GM12878 (cell line): ENCODE measurements around the gene MYCBPAP. TPM values are rescaled to one million over a fixed set of nuclear protein-coding genes. Genes with fewer than 3 reads are reported as not detected.

Experiments used
- ATAC-seq: fragments of 200-7000 bp; cut with Tn5 transposase; 3 replicates; pipeline ENCODE4 v1.9.1; 2020; ENCODE audit warnings: mild to moderate bottlenecking, moderate library complexity
- BruUV-seq: library from RNA; stranded (reverse); fragments of 400-500 nt; replicated peaks from 2 replicates; lab custom pipeline; 2021; lab: Mats Ljungman, UMichigan
- CTCF ChIA-PET: fragments of 300-600 bp; sonication (Branson Sonifier 250); formaldehyde crosslinking; extraction: SDS; loops from one replicate; lab custom pipeline; 2021; ENCODE audit warnings: inconsistent platforms; lab: Yijun Ruan, JAX
- POLR2A ChIA-PET: fragments of 350-600 bp; formaldehyde crosslinking; extraction: SDS; loops from one replicate; lab custom pipeline; 2021; ENCODE audit warnings: inconsistent platforms; lab: Charles Lee
- RAD21 ChIA-PET: fragments of 300-600 bp; sonication (Branson Sonifier 250); formaldehyde crosslinking; loops from one replicate; lab custom pipeline; 2023; ENCODE audit warnings: antibody characterized with exemption; ENCODE audit not compliant: unreplicated experiment; lab: Charles Lee
- SMC1A ChIA-PET: fragments of 300-600 bp; sonication (Branson Sonifier 250); formaldehyde crosslinking; loops from one replicate; lab custom pipeline; 2023; ENCODE audit not compliant: unreplicated experiment, uncharacterized antibody; lab: Charles Lee
- DNase-seq: peaks from one replicate; pipeline ENCODE4 v3.0.0-alpha.2; 2011; ENCODE audit warnings: low read depth, low spot score
- FAIRE-seq: peaks from 3 replicates; lab custom pipeline; 2011; peaks lifted over from hg19 to GRCh38; lab: Jason Lieb, UNC
- H2AFZ ChIP-seq: 2 replicates; pipeline ENCODE4 v1.6.0; 2011; ENCODE audit warnings: low read depth, low read length, control low read depth; ENCODE audit not compliant: control insufficient read depth
- H3K27ac ChIP-seq: 2 replicates; pipeline ENCODE4 v1.5.1; 2011; ENCODE audit warnings: control low read depth; ENCODE audit not compliant: control insufficient read depth, insufficient read depth
- H3K27me3 ChIP-seq, 2 experiments: replicated peaks in 1 of 2; 2 replicates each; pipeline versions ENCODE4 v1.6.0 to v1.6.1; 2011; ENCODE audit warnings: low read length in 1 of 2; ENCODE audit not compliant: control insufficient read depth in 2 of 2, insufficient read depth in 2 of 2
- H3K36me3 ChIP-seq, 2 experiments: 2 replicates each; pipeline ENCODE4 v1.5.1; 2011; ENCODE audit warnings: low read length in 1 of 2; ENCODE audit not compliant: control insufficient read depth in 2 of 2, insufficient read depth in 2 of 2
- H3K4me1 ChIP-seq: 2 replicates; pipeline ENCODE4 v1.6.1; 2011; ENCODE audit warnings: mild to moderate bottlenecking, low read length, moderate library complexity, mixed read lengths; ENCODE audit not compliant: control insufficient read depth, insufficient read depth
- H3K4me2 ChIP-seq: 2 replicates; pipeline ENCODE4 v1.6.0; 2011; ENCODE audit warnings: control low read depth; ENCODE audit not compliant: control insufficient read depth, insufficient read depth
- H3K4me3 ChIP-seq: fragments of 200-600 bp; sonication (generic); 2 replicates; pipeline ENCODE4 v1.5.1; 2016
- H3K79me2 ChIP-seq: 2 replicates; pipeline ENCODE4 v1.6.0; 2011; ENCODE audit warnings: low read length; ENCODE audit not compliant: control insufficient read depth, insufficient read depth
- H3K9ac ChIP-seq: 2 replicates; pipeline ENCODE4 v1.8.0; 2011; ENCODE audit warnings: low read length, control low read depth, mixed read lengths; ENCODE audit not compliant: control insufficient read depth, insufficient read depth
- H3K9me3 ChIP-seq: replicated peaks from 3 replicates; pipeline ENCODE4 v1.5.1; 2011; ENCODE audit warnings: mild to moderate bottlenecking, low read length; ENCODE audit not compliant: control insufficient read depth, insufficient read depth
- H4K20me1 ChIP-seq: 2 replicates; pipeline ENCODE4 v1.6.0; 2011; ENCODE audit not compliant: control insufficient read depth, insufficient read depth
- ATF7 ChIP-seq: fragments of 450-650 bp; IDR thresholded peaks from 2 replicates; pipeline ENCODE4 v1.6.1; 2016; ENCODE audit warnings: low read depth, mild to moderate bottlenecking
- BRCA1 ChIP-seq: IDR thresholded peaks from 2 replicates; pipeline ENCODE4 v1.6.1; 2011; ENCODE audit warnings: low read depth, low read length, improper control_type of control experiment
- GATAD2B ChIP-seq: fragments of 450-650 bp; conservative IDR thresholded peaks from 2 replicates; pipeline ENCODE4 v1.6.1; 2017; ENCODE audit warnings: low read depth, mild to moderate bottlenecking, moderate library complexity
- HDAC6 ChIP-seq: fragments of 200-600 bp; sonication (generic); IDR thresholded peaks from one replicate; pipeline ENCODE4 v1.8.0; 2017; ENCODE audit warnings: antibody characterized with exemption; ENCODE audit not compliant: unreplicated experiment
- IRF5 ChIP-seq: fragments of 450-650 bp; IDR thresholded peaks from 2 replicates; pipeline ENCODE4 v1.6.1; 2017; ENCODE audit warnings: borderline replicate concordance
- NFYB ChIP-seq: IDR thresholded peaks from 2 replicates; pipeline ENCODE4 v1.6.1; 2011; ENCODE audit warnings: low read depth, mild to moderate bottlenecking, low read length, improper control_type of control experiment, moderate library complexity; ENCODE audit not compliant: insufficient read depth
- RELA ChIP-seq: fragments of 450-650 bp; IDR thresholded peaks from 2 replicates; pipeline ENCODE4 v1.8.0; 2014; ENCODE audit warnings: borderline replicate concordance; ENCODE audit not compliant: partially characterized antibody
- RELB ChIP-seq: fragments of 450-650 bp; IDR thresholded peaks from 2 replicates; pipeline ENCODE4 v1.6.1; 2017; ENCODE audit warnings: low read depth, mild to moderate bottlenecking, moderate library complexity
- SMAD1 ChIP-seq: fragments of 450-650 bp; IDR thresholded peaks from 2 replicates; pipeline ENCODE4 v1.6.1; 2018; ENCODE audit warnings: mild to moderate bottlenecking, low read depth; ENCODE audit not compliant: partially characterized antibody
- SMARCA5 ChIP-seq: fragments of 450-650 bp; IDR thresholded peaks from 2 replicates; pipeline ENCODE4 v1.6.1; 2017; ENCODE audit warnings: mild to moderate bottlenecking
- TCF7 ChIP-seq: IDR thresholded peaks from 2 replicates; pipeline ENCODE4 v1.6.1; 2014; ENCODE audit warnings: antibody characterized with exemption, borderline replicate concordance
- ZZZ3 ChIP-seq: IDR thresholded peaks from 2 replicates; pipeline ENCODE4 v1.6.1; 2011; ENCODE audit warnings: low read depth; ENCODE audit not compliant: control insufficient read depth, insufficient read length
- WGBS: methylation state at CpG from one replicate; pipeline ENCODE4 v1.1.6; 2016; ENCODE audit warnings: low lambda C conversion rate; ENCODE audit not compliant: insufficient replicate concordance, insufficient coverage; ENCODE audit errors: missing lambda C conversion rate; 5-methylcytosine and 5-hydroxymethylcytosine counted together
- in situ Hi-C: fragments of 300-500 bp; cut with MboI; formaldehyde crosslinking; loops from 9 replicates; pipeline ENCODE4 v1.14.3; 2018; ENCODE audit warnings: mixed read lengths
- intact Hi-C: fragments of 100-400 bp; cut with micrococcal nuclease; formaldehyde crosslinking; loops from one replicate; pipeline ENCODE4 v1.14.2; 2022; ENCODE audit not compliant: unreplicated experiment
- polyA plus RNA-seq, 11 experiments: library from polyadenylated mRNA; depleted of rRNA in 4 of 11; unstranded in 6 of 11; stranded (reverse) in 5 of 11; fragments of >200 nt; fragmentation: Nextera tagmentation in 4 of 11; fragmentation: Illumina TruSeq in 1 of 11; extraction: Ambion mirVana in 4 of 11; extraction: Trizol in 1 of 11; gene quantifications; 1 replicate in 1 of 11; 2 replicates in 10 of 11; pipeline versions ENCODE4 v1.2.1 to v1.2.3, GENCODE V29; 2011 to 2016; ENCODE audit warnings: inconsistent platforms in 2 of 11, missing spikeins in 2 of 11, low read depth in 1 of 11
- total RNA-seq, 4 experiments: library from RNA; depleted of rRNA in 3 of 4; stranded (reverse); fragments of >200 nt in 3 of 4; fragmentation: Illumina TruSeq in 1 of 4; extraction: Trizol in 1 of 4; gene quantifications; 2 replicates each; pipeline versions ENCODE4 v1.2.1 to v1.2.3, GENCODE V29; 2013 to 2021
- TF ChIP-seq, protein P1 (sequence below): IDR thresholded peaks from 2 replicates; pipeline ENCODE4 v1.6.1; 2012; ENCODE audit warnings: low read depth, low read length, improper control_type of control experiment
- TF ChIP-seq, protein P2 (sequence below): fragments of 450-650 bp; formaldehyde crosslinking; IDR thresholded peaks from 2 replicates; pipeline ENCODE4 v1.5.0; 2022; ENCODE audit warnings: mild to moderate bottlenecking, missing genetic modification characterization

MYCBPAP gene
- total and polyA plus RNA-seq, 10 of the 15 experiments (the other 5 are each of a cell fraction or from before 2014, with no cell fraction given): 0.23 to 2.7 (median 1.5) TPM

- in situ Hi-C loops: loop anchor here (10.0 kb wide), 1 partner anchor 140 kb away; no protein-coding TSS in a partner anchor
- Histone ChIP-seq H3K9ac (no peak overlapping the region), H3K4me2 (no peak overlapping the region), H2AFZ (no peak overlapping the region), H3K36me3 (peaks cover 0 to 10% of the 10 kb centered on the region in 2 experiments; a peak in 2 of 4 replicates), H4K20me1 (no peaks in the 10 kb centered on the region), H3K9me3 (no peaks in the 10 kb centered on the region), H3K27ac (no peak overlapping the region), H3K27me3 (no peaks in the 10 kb centered on the region), H3K79me2 (no peaks in the 10 kb centered on the region), H3K4me3 (no peak overlapping the region), H3K4me1 (no peaks in the 10 kb centered on the region)
- 83% methylated on average over 11 of the region's 11 CpGs for WGBS
- CTCF ChIA-PET: interaction anchor here (0.5 to 4.4 kb wide), 16 partner anchors 9 to 369 kb away, joined by 3 to 23 read pairs (median 4); partner anchors contain the start of genes LRRC59 and XYLT2
- intact Hi-C loops: no loop called here
- BruUV-seq: no TSS peak
- POLR2A ChIA-PET: interaction anchor here (0.7 kb wide), 1 partner anchor 777 kb away, joined by 7 read pairs; no protein-coding TSS in a partner anchor
- RAD21 ChIA-PET: interaction anchor here (0.6 to 2.1 kb wide), 7 partner anchors 9 to 166 kb away, joined by 3 to 13 read pairs (median 4); no protein-coding TSS in a partner anchor
- no peak for FAIRE-seq
- no peak for DNase-seq
- SMC1A ChIA-PET: interaction anchor here (1.3 to 2.5 kb wide), 7 partner anchors 9 to 210 kb away, joined by 3 to 10 read pairs (median 6); partner anchors contain the start of genes EPN3 and LRRC59
- no peak for ATAC-seq
- TF ChIP-seq BRCA1: no peak
- TF ChIP-seq SMAD1: no peak
- TF ChIP-seq, protein P1, sequence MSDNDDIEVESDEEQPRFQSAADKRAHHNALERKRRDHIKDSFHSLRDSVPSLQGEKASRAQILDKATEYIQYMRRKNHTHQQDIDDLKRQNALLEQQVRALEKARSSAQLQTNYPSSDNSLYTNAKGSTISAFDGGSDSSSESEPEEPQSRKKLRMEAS: no peak
- TF ChIP-seq IRF5: no peak
- TF ChIP-seq GATAD2B: no peak
- TF ChIP-seq, protein P2, sequence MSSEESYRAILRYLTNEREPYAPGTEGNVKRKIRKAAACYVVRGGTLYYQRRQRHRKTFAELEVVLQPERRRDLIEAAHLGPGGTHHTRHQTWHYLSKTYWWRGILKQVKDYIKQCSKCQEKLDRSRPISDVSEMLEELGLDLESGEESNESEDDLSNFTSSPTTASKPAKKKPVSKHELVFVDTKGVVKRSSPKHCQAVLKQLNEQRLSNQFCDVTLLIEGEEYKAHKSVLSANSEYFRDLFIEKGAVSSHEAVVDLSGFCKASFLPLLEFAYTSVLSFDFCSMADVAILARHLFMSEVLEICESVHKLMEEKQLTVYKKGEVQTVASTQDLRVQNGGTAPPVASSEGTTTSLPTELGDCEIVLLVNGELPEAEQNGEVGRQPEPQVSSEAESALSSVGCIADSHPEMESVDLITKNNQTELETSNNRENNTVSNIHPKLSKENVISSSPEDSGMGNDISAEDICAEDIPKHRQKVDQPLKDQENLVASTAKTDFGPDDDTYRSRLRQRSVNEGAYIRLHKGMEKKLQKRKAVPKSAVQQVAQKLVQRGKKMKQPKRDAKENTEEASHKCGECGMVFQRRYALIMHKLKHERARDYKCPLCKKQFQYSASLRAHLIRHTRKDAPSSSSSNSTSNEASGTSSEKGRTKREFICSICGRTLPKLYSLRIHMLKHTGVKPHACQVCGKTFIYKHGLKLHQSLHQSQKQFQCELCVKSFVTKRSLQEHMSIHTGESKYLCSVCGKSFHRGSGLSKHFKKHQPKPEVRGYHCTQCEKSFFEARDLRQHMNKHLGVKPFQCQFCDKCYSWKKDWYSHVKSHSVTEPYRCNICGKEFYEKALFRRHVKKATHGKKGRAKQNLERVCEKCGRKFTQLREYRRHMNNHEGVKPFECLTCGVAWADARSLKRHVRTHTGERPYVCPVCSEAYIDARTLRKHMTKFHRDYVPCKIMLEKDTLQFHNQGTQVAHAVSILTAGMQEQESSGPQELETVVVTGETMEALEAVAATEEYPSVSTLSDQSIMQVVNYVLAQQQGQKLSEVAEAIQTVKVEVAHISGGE (CRISPR knock-in tag): no peak
- TF ChIP-seq TCF7: no peak
- no peak for TF ChIP-seq NFYB
- TF ChIP-seq ATF7: no peak
- TF ChIP-seq RELA: no peak
- TF ChIP-seq ZZZ3: no peak
- TF ChIP-seq HDAC6: no peak
- TF ChIP-seq SMARCA5: no peak
- no peak for TF ChIP-seq RELB
These were observed 23.7 kb upstream of the MYCBPAP start for GRCh38 chr17:50484386-50485155.
